ENCODE results near the gene ZBED4.

Gene ZBED4

GRCh38 chr22:49934160-49934890 is 80.7 kb downstream of the ZBED4 start:
- H3K27me3 ChIP-seq = peaks cover 0 to 1% of the 10 kb centered on the region in 2 donors
- intact Hi-C loops (cut with DNase I; ENCODE audit: low total_unique reads) = loop anchor here (5.0 kb wide), 1 partner anchor 38 kb away; no protein-coding TSS in a partner anchor
- peaks cover 10 to 68% (median 51%) of the 10 kb centered on the region in 4 donors for H3K4me1 ChIP-seq
- no peaks in the 10 kb centered on the region for H3K36me3 ChIP-seq
- TF ChIP-seq CTCF (IDR thresholded peaks at IDR 0.05) = no peak
- peak overlapping the region; percentile 55 to 63 for H3K4me3 ChIP-seq
- peak overlapping the region; percentile 83 to 90 for H3K27ac ChIP-seq
- DNase-seq = no peak
- H3K9me3 ChIP-seq = no peaks in the 10 kb centered on the region

GRCh38 chr22:49934891-49935557 is 81.4 kb downstream of the ZBED4 start:
- peak overlapping the region; percentile 55 to 63 for H3K4me3 ChIP-seq
- H3K27ac ChIP-seq = peak overlapping the region; percentile 83 to 90
- no peaks in the 10 kb centered on the region for H3K9me3 ChIP-seq
- intact Hi-C loops (cut with DNase I; ENCODE audit: low total_unique reads) = loop anchor here (5.0 kb wide), 1 partner anchor 37 kb away; no protein-coding TSS in a partner anchor
- peaks cover 10 to 61% (median 48%) of the 10 kb centered on the region in 4 donors for H3K4me1 ChIP-seq
- TF ChIP-seq CTCF (IDR thresholded peaks at IDR 0.05) = no peak
- DNase-seq = peak; percentile 75 to 87
- H3K27me3 ChIP-seq = no peaks in the 10 kb centered on the region
- H3K36me3 ChIP-seq = no peaks in the 10 kb centered on the region

GRCh38 chr22:49935561-49935960 is 81.9 kb downstream of the ZBED4 start:
- H3K27me3 ChIP-seq = no peaks in the 10 kb centered on the region
- H3K27ac ChIP-seq = peak overlapping the region; percentile 83 to 90
- intact Hi-C loops (cut with DNase I; ENCODE audit: low total_unique reads) = no loop called here
- no peak for DNase-seq
- no peaks in the 10 kb centered on the region for H3K36me3 ChIP-seq
- peaks cover 10 to 59% (median 48%) of the 10 kb centered on the region in 4 donors for H3K4me1 ChIP-seq
- TF ChIP-seq CTCF (IDR thresholded peaks at IDR 0.05) = no peak
- peak overlapping the region; percentile 55 to 63 for H3K4me3 ChIP-seq
- H3K9me3 ChIP-seq = no peaks in the 10 kb centered on the region

- Histone ChIP-seq H3K4me3 (peak overlapping the region; percentile 55 to 63), H3K27ac (peak overlapping the region; percentile 83 to 90)
- intact Hi-C loops (cut with DNase I; ENCODE audit: low total_unique reads) = no loop called here
Measured at GRCh38 chr22:49936018-49936972, 82.7 kb downstream of the ZBED4 start.

More at GRCh38 chr22:49936018-49936972, 82.7 kb downstream of the ZBED4 start:
- H3K4me1 ChIP-seq = peaks cover 10 to 53% (median 44%) of the 10 kb centered on the region in 4 donors
- H3K9me3 ChIP-seq = no peaks in the 10 kb centered on the region
- DNase-seq = peak; percentile 92 to 95
- no peaks in the 10 kb centered on the region for H3K36me3 ChIP-seq
- TF ChIP-seq CTCF (IDR thresholded peaks at IDR 0.05) = no peak
- H3K27me3 ChIP-seq = no peaks in the 10 kb centered on the region
